Measurements from ENCODE around the gene TMED9.

The TMED9 gene

DNA sequence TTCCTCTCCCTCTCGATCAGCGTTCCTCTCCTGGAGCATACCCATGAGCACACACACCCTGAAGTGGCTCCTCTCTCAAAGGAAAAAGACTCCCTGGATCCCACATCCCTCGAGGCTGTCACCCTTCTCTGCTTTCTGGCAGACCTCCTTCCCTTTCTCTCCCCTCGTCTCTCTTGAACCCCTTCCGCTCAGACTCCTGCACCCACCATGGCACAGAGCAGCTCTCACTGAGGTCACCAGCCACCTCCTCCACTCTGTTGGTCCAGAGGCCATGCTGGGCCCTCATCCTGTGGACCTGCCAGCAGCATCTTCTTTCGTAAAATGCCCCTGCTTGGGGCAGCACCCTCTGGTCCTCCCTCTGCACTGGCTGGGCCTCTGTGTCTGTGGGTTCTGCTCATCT is 13.7 kb downstream of the TMED9 start:
- ATAC-seq (ENCODE audit: low read depth) (no peak), DNase-seq (ENCODE audit: low spot score) (peak; percentile 56)
- no peaks in the 10 kb centered on the region for H3K27me3 ChIP-seq (ENCODE audit: insufficient read depth, poor library complexity, severe bottlenecking)
- H3K4me3 ChIP-seq (ENCODE audit: severe bottlenecking) = no peak overlapping the region
- no peaks in the 10 kb centered on the region for H3K36me3 ChIP-seq (ENCODE audit: low read depth)
- H3K4me1 ChIP-seq (ENCODE audit: insufficient read depth, poor library complexity, severe bottlenecking) = no peaks in the 10 kb centered on the region
- no peaks in the 10 kb centered on the region for H3K9me3 ChIP-seq (ENCODE audit: severe bottlenecking)
- no peak overlapping the region for H3K27ac ChIP-seq (ENCODE audit: poor library complexity, severe bottlenecking)
- TF ChIP-seq, protein P1, sequence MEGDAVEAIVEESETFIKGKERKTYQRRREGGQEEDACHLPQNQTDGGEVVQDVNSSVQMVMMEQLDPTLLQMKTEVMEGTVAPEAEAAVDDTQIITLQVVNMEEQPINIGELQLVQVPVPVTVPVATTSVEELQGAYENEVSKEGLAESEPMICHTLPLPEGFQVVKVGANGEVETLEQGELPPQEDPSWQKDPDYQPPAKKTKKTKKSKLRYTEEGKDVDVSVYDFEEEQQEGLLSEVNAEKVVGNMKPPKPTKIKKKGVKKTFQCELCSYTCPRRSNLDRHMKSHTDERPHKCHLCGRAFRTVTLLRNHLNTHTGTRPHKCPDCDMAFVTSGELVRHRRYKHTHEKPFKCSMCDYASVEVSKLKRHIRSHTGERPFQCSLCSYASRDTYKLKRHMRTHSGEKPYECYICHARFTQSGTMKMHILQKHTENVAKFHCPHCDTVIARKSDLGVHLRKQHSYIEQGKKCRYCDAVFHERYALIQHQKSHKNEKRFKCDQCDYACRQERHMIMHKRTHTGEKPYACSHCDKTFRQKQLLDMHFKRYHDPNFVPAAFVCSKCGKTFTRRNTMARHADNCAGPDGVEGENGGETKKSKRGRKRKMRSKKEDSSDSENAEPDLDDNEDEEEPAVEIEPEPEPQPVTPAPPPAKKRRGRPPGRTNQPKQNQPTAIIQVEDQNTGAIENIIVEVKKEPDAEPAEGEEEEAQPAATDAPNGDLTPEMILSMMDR (IDR thresholded peaks at IDR 0.05; ENCODE audit: poor library complexity, severe bottlenecking) = no peak

- Histone ChIP-seq H3K4me1 (ENCODE audit: insufficient read depth, poor library complexity, severe bottlenecking) (no peaks in the 10 kb centered on the region), H3K4me3 (ENCODE audit: severe bottlenecking) (no peak overlapping the region), H3K9me3 (ENCODE audit: severe bottlenecking) (no peaks in the 10 kb centered on the region), H3K27ac (ENCODE audit: poor library complexity, severe bottlenecking) (no peak overlapping the region), H3K36me3 (ENCODE audit: low read depth) (no peaks in the 10 kb centered on the region), H3K27me3 (ENCODE audit: insufficient read depth, poor library complexity, severe bottlenecking) (no peaks in the 10 kb centered on the region)
- ATAC-seq (ENCODE audit: low read depth) (no peak), DNase-seq (ENCODE audit: low spot score) (peak; percentile 60)
- TF ChIP-seq, protein P1 (IDR thresholded peaks at IDR 0.05; ENCODE audit: poor library complexity, severe bottlenecking) = no peak
These were observed 14.4 kb downstream of the TMED9 start for GRCh38 chr5:177606071-177607051.

DNA sequence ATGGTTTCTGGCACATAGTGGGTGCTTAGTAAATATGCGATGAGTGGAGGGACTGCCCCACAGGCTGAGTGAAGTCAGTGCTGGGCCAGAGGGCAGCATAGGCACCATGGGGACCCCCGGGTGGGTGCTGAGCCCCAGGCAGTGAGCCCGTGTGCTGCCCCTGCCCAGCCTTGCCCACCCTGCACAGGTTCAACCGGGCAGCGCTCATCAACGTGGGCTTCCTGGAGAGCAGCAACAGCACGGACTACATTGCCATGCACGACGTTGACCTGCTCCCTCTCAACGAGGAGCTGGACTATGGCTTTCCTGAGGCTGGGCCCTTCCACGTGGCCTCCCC is 15.1 kb downstream of the TMED9 start:
- TF ChIP-seq, protein P1 (IDR thresholded peaks at IDR 0.05; ENCODE audit: poor library complexity, severe bottlenecking) = no peak
- Histone ChIP-seq H3K9me3 (ENCODE audit: severe bottlenecking) (no peaks in the 10 kb centered on the region), H3K27ac (ENCODE audit: poor library complexity, severe bottlenecking) (no peak overlapping the region), H3K4me3 (ENCODE audit: severe bottlenecking) (no peak overlapping the region), H3K27me3 (ENCODE audit: insufficient read depth, poor library complexity, severe bottlenecking) (no peaks in the 10 kb centered on the region), H3K36me3 (ENCODE audit: low read depth) (no peaks in the 10 kb centered on the region), H3K4me1 (ENCODE audit: insufficient read depth, poor library complexity, severe bottlenecking) (no peaks in the 10 kb centered on the region)
- DNase-seq (ENCODE audit: low spot score) (no peak), ATAC-seq (ENCODE audit: low read depth) (no peak)

DNA sequence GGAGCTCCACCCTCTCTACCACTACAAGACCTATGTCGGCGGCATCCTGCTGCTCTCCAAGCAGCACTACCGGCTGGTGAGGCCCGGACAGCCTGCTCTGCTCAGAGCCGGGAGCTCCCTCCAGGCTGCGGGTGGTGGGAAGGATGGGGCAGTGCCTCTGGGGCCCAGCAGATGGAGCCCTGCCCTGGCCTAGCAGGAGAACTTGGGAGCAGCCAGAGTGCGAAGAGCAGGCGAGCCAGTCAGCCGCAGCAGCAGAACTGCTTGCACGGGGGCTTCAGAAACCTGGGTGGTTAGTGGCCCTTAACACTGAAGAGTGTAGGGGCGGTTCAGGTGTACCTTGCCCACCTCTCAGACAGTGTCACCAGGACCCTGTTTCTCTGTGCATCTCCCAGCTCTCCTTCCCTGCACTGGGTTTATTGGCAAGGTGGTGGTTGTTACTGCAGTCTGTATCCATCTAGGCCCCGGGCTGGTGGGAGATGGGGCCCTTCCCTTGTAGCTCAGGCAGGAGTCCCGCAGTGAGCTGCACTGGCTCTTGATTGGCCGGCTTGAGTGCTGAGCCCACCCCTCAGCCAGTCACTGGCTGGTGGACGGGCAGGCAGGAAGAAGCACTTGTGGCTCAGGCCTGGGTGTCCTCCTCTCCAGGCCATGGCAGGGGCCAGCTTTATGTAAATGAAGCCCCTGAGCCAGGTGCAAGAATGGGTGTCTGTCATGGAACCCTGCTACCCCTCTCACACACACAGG is 15.6 kb downstream of the TMED9 start:
- no peaks in the 10 kb centered on the region for H3K27me3 ChIP-seq (ENCODE audit: insufficient read depth, poor library complexity, severe bottlenecking)
- TF ChIP-seq, protein P1 (IDR thresholded peaks at IDR 0.05; ENCODE audit: poor library complexity, severe bottlenecking) = peak; percentile 95
- H3K27ac ChIP-seq (ENCODE audit: poor library complexity, severe bottlenecking) = no peak overlapping the region
- no peak overlapping the region for H3K4me3 ChIP-seq (ENCODE audit: severe bottlenecking)
- no peaks in the 10 kb centered on the region for H3K4me1 ChIP-seq (ENCODE audit: insufficient read depth, poor library complexity, severe bottlenecking)
- H3K9me3 ChIP-seq (ENCODE audit: severe bottlenecking) = no peaks in the 10 kb centered on the region
- DNase-seq (ENCODE audit: low spot score) = peak; percentile 84
- ATAC-seq (ENCODE audit: low read depth) = peak; percentile 84
- H3K36me3 ChIP-seq (ENCODE audit: low read depth) = no peaks in the 10 kb centered on the region
